Activated naive CD8-positive, alpha-beta T cell treated with anti-CD3 and anti-CD28 coated beads for 36 hours (primary cell): Measurements from ENCODE around the gene ADM5. TPM values are rescaled to one million over a fixed set of nuclear protein-coding genes. Genes with fewer than 3 reads are reported as not detected.

Source experiments
- DNase-seq: peaks from one replicate; pipeline ENCODE4 v3.0.0; 2021
- H3K27ac Mint-ChIP-seq: one replicate; pipeline ENCODE4 v1.8.0; 2022; ENCODE audit warnings: mild to moderate bottlenecking, moderate library complexity, mixed read lengths
- H3K27me3 Mint-ChIP-seq: one replicate; pipeline ENCODE4 v1.8.0; 2022; ENCODE audit warnings: mild to moderate bottlenecking, mixed read lengths
- H3K36me3 Mint-ChIP-seq: one replicate; pipeline ENCODE4 v1.8.0; 2021; ENCODE audit warnings: mild to moderate bottlenecking, mixed read lengths
- H3K4me1 Mint-ChIP-seq: one replicate; pipeline ENCODE4 v1.8.0; 2021; ENCODE audit warnings: mixed read lengths
- H3K4me3 Mint-ChIP-seq: one replicate; pipeline ENCODE4 v1.8.0; 2022; ENCODE audit warnings: mild to moderate bottlenecking, moderate library complexity, mixed read lengths
- H3K9me3 Mint-ChIP-seq: one replicate; pipeline ENCODE4 v1.8.0; 2022; ENCODE audit warnings: mixed read lengths
- total RNA-seq, 2 experiments: library from RNA; stranded (reverse); gene quantifications; one replicate each; pipeline ENCODE4 v1.2.3, GENCODE V29; 2021

Gene ADM5
- total RNA-seq, 2 experiments from 2014 or later: 9.5 to 12.0 TPM

DNA sequence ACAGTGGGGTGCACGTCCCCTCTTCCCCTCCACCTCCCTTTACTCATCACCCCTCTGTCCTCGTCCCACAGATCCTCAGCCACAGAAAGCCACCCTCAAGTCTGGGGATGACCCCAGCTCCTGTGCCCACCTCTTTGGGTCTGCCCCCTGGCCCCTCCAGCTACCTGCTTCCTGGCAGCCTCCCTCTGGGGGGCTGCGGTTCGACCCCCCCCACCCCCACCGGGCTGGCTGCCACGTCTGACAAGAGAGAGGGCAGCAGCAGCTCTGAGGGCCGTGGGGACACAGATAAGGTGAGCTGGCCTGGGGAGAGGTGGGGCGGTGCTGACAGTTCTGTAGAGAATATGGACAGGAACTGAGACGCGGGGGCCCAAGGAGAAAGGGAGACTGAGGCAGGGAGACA is 34.8 kb upstream of the ADM5 start:
- peaks cover 3% of the 10 kb centered on the region for H3K4me1 Mint-ChIP-seq
- no peaks in the 10 kb centered on the region for H3K27me3 Mint-ChIP-seq
- no peak for DNase-seq
- H3K36me3 Mint-ChIP-seq: peaks cover 7% of the 10 kb centered on the region
- no peak overlapping the region for H3K4me3 Mint-ChIP-seq
- no peaks in the 10 kb centered on the region for H3K9me3 Mint-ChIP-seq
- no peak overlapping the region for H3K27ac Mint-ChIP-seq

GRCh38 chr19:49655570-49656455 is 33.6 kb upstream of the ADM5 start:
- H3K27ac Mint-ChIP-seq: no peak overlapping the region

DNA sequence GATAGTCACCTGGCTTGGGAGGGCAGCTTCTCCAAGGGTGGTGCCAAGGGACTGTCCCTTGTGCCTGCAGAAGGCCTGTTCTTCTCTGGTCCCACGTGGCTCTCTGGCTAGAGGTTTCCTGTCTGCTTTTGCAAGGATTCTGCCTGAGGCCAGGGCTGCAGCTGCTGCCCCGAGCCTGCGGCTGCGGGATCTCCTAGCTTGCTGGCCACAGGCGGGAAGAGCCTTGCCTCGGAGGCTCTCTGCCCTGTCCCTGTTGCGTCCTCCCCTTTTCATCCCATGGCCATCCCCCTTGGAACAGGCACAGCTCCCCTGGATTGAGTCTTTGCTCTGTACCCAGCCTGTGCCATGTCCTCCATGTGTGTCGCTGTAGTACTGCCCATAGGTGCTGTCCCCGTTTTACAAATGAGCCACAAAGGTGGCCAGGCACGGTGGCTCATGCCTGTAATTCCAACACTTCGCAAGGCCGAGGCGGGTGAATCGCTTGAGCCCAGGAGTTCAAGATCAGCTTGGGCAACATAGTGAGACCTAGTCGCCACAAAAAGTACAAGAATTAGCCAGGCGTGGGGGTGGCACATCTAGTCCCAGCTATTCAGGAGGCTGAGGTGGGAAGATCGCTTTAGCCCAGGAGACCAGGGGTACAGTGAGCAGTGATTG is 32.8 kb upstream of the ADM5 start:
- Mint-ChIP-seq H3K27ac (no peak overlapping the region), H3K27me3 (no peaks in the 10 kb centered on the region), H3K36me3 (peaks cover 8% of the 10 kb centered on the region), H3K4me1 (peaks cover 3% of the 10 kb centered on the region), H3K4me3 (no peak overlapping the region), H3K9me3 (no peaks in the 10 kb centered on the region)
- no peak for DNase-seq

More at GRCh38 chr19:49655570-49656455, 33.6 kb upstream of the ADM5 start:
- Mint-ChIP-seq H3K36me3 (peaks cover 10% of the 10 kb centered on the region), H3K9me3 (no peaks in the 10 kb centered on the region), H3K4me1 (peaks cover 3% of the 10 kb centered on the region), H3K4me3 (no peak overlapping the region), H3K27me3 (no peaks in the 10 kb centered on the region)
- DNase-seq: no peak

DNA sequence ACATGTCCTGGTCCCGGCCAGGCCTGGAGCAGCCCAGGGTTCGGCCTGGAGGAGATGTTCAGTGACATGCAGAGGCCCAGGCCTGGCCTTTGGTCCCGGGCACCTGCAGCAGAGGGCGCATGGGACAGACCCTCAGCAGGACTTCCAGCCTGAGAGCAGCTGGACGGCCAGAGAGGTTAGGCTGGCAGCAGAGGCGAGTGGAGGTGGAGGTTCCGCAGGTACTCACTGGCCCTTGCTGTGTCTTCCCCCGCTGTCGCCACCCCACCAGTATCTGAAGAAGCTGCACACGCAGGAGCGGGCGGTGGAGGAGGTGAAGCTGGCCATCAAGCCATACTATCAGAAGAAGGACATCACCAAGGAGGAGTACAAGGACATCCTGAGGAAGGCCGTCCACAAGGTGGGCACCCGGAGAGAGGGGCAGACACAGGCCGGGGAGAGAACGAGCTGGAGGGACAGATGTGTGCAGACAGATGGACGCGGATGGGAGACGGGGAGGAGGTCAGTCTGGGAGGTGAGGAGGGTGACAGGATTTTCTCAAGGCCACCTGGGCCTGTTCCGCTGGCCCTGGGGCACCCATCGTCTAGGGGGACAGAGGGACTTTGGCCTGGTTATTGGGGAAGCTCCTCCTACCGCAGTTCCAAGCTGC is 31.8 kb upstream of the ADM5 start:
- Mint-ChIP-seq H3K27me3 (no peaks in the 10 kb centered on the region), H3K27ac (peak overlapping the region; percentile 49), H3K4me3 (no peak overlapping the region), H3K4me1 (peaks cover 4% of the 10 kb centered on the region), H3K9me3 (no peaks in the 10 kb centered on the region), H3K36me3 (peaks cover 10% of the 10 kb centered on the region)
- DNase-seq: no peak

- Mint-ChIP-seq H3K27ac (no peak overlapping the region), H3K4me1 (peaks cover 9% of the 10 kb centered on the region), H3K36me3 (peaks cover 15% of the 10 kb centered on the region), H3K4me3 (no peak overlapping the region), H3K27me3 (no peaks in the 10 kb centered on the region), H3K9me3 (no peaks in the 10 kb centered on the region)
- no peak for DNase-seq
These were observed 31.3 kb upstream of the ADM5 start for GRCh38 chr19:49658139-49658517.

DNA sequence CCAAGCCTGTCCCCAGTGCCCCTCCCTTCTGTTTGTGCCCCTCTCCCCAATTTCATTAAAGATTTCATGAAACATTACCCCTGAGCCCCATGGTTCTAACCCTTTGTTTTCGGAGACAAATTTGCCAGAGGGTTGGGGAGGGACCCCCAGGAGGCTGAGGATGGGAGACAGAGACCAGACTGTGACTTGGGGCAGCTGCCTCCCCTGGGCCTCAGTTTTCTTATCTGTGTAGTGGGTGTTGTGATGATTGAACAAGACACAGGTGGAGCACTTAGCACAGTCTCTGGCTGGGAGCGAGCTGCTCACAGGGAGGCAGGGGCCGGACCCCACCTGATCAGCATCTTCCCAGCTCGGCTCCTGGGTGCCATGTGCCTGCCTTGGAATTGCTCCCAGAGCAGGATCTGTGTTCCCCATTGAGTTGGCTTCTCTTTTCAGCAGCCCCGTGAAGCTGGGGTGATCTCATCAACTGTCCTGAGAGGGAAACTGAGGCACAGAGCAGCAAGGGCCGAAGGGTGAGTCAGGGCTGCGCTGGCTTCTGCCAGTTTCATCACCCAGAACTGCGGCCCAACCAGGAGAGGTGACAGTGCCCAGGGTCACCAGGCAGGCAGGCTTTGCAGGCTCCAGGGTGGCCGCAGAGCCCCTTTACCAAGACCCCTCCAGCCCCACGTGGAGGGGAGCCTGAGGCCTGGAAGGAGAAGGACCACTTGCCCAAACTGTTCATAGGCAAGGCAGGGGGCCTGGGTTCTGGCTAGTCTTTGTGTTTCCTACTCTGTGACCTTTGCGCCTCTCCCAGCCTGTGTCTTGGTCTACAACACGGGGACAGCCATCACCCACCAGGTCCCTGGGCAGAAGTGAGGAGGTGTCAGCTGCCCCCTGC is 30.6 kb upstream of the ADM5 start:
- Mint-ChIP-seq H3K4me3 (no peak overlapping the region), H3K27ac (no peak overlapping the region), H3K27me3 (no peaks in the 10 kb centered on the region), H3K9me3 (no peaks in the 10 kb centered on the region), H3K36me3 (peaks cover 15% of the 10 kb centered on the region), H3K4me1 (peaks cover 15% of the 10 kb centered on the region)
- DNase-seq: no peak

GRCh38 chr19:49660338-49660961 is 28.9 kb upstream of the ADM5 start:
- no peak overlapping the region for H3K27ac Mint-ChIP-seq
- H3K27me3 Mint-ChIP-seq: no peaks in the 10 kb centered on the region
- H3K4me3 Mint-ChIP-seq: no peak overlapping the region
- peaks cover 18% of the 10 kb centered on the region for H3K4me1 Mint-ChIP-seq
- no peaks in the 10 kb centered on the region for H3K9me3 Mint-ChIP-seq
- DNase-seq: no peak
- peaks cover 16% of the 10 kb centered on the region for H3K36me3 Mint-ChIP-seq

GRCh38 chr19:49662011-49662410 is 27.4 kb upstream of the ADM5 start:
- Mint-ChIP-seq H3K4me3 (no peak overlapping the region), H3K27me3 (no peaks in the 10 kb centered on the region), H3K36me3 (peaks cover 16% of the 10 kb centered on the region), H3K9me3 (no peaks in the 10 kb centered on the region), H3K27ac (no peak overlapping the region), H3K4me1 (peaks cover 23% of the 10 kb centered on the region)
- no peak for DNase-seq

DNA sequence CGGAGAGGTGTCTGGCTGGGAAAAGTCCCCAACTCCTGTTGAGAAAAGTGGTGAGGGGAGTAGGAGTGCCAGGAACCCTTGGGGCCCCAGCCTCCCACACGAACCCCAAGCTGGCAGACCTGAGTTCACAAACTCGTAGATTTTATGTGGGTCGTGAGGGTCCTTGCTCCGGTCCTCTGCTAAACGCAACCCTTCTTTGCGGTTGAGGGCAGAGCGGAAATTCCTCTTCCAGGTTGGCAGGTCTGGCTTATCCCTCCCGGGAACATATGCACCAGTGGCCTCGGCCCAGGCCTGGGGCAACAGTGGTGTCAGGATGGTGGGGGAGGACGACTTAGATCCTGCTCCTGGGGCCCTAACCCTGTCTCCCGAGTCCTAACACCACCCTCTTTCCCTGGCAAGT is 26.2 kb upstream of the ADM5 start:
- Mint-ChIP-seq H3K27ac (peak overlapping the region; percentile 92), H3K4me3 (peak overlapping the region; percentile 95), H3K4me1 (peaks cover 28% of the 10 kb centered on the region), H3K27me3 (no peaks in the 10 kb centered on the region), H3K9me3 (no peaks in the 10 kb centered on the region), H3K36me3 (peaks cover 13% of the 10 kb centered on the region)
- no peak for DNase-seq

GRCh38 chr19:49664171-49665035 is 25.0 kb upstream of the ADM5 start:
- H3K27me3 Mint-ChIP-seq: no peaks in the 10 kb centered on the region
- peak overlapping the region; percentile 92 for H3K27ac Mint-ChIP-seq
- peaks cover 27% of the 10 kb centered on the region for H3K4me1 Mint-ChIP-seq
- DNase-seq: peak; percentile 86
- H3K36me3 Mint-ChIP-seq: peaks cover 13% of the 10 kb centered on the region
- no peaks in the 10 kb centered on the region for H3K9me3 Mint-ChIP-seq
- peak overlapping the region; percentile 95 for H3K4me3 Mint-ChIP-seq

DNA sequence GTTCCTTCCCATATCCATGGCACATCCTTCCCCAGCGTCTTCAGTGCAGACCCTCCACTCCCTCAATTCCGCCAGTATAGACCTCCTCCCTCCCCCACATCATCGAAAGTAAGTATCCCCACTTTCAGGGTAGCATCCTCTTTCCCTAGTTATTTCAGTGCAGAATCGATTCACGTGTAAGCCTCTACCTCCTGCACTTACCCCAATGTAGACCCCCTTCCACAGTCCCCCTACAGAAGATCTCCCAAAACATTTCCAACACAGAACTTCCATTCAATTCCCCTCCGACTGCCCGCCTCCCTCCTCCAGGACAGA is 24.4 kb upstream of the ADM5 start:
- no peak for DNase-seq
- Mint-ChIP-seq H3K27ac (peak overlapping the region; percentile 92), H3K27me3 (no peaks in the 10 kb centered on the region), H3K9me3 (no peaks in the 10 kb centered on the region), H3K4me3 (peak overlapping the region; percentile 95), H3K4me1 (peaks cover 27% of the 10 kb centered on the region), H3K36me3 (peaks cover 13% of the 10 kb centered on the region)

- Mint-ChIP-seq H3K27me3 (no peaks in the 10 kb centered on the region), H3K4me1 (peaks cover 27% of the 10 kb centered on the region), H3K36me3 (peaks cover 10% of the 10 kb centered on the region), H3K4me3 (peak within 1 kb of the TSS; percentile 95), H3K27ac (peak within 1 kb of the TSS; percentile 92), H3K9me3 (no peaks in the 10 kb centered on the region)
- peak; percentile 98 for DNase-seq
These were observed 23.9 kb upstream of the ADM5 start, which contains the start of the genes BCL2L12 and IRF3 for GRCh38 chr19:49665351-49666119. TSS of gene BCL2L12 (plus strand) at chr19:49665933. CDS start at chr19:49666693, 760 bp downstream. TSS of gene IRF3 (minus strand) at chr19:49665857. CDS start at chr19:49664838, 1,019 bp downstream.

DNA sequence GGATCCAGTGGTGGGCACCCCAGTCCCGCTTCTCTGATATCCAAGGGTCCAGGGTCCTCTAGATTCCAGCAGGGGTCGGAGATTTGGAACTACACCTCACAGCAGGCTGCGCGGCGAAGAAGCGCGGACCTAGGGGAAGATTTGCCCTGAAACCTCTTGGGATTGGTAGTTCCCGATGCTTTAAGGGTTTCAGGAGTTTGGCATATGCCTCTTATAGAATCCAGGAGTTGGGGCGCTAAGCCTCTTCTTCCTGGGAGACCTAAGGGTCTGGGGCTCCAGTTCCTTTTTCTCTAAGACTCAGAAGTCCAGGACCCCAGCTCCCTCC is 23.3 kb upstream of the ADM5 start:
- peaks cover 10% of the 10 kb centered on the region for H3K36me3 Mint-ChIP-seq
- H3K4me3 Mint-ChIP-seq: peak overlapping the region; percentile 95
- H3K27me3 Mint-ChIP-seq: no peaks in the 10 kb centered on the region
- peaks cover 27% of the 10 kb centered on the region for H3K4me1 Mint-ChIP-seq
- no peak for DNase-seq
- H3K9me3 Mint-ChIP-seq: no peaks in the 10 kb centered on the region
- peak overlapping the region; percentile 92 for H3K27ac Mint-ChIP-seq
